Endothelial cell of umbilical vein (primary cell): Measurements from ENCODE around the gene PDSS1. TPM values are rescaled to one million over a fixed set of nuclear protein-coding genes. Genes with fewer than 3 reads are reported as not detected.
A peak's percentile ranks its signal among the peaks of the same experiment; 100 is the strongest.

ENCODE experiments used
- BruUV-seq: library from RNA; stranded (reverse); fragments of 400-500 nt; replicated peaks from 2 replicates; lab custom pipeline; 2021; lab: Mats Ljungman, UMichigan
- CTCF ChIA-PET: fragments of 300-600, 350-600 bp; sonication (Branson Sonifier 250); formaldehyde crosslinking; loops from one replicate; lab custom pipeline; 2021; ENCODE audit warnings: antibody characterized with exemption, inconsistent platforms; lab: Charles Lee
- POLR2A ChIA-PET: fragments of 300-600, 350-600 bp; sonication (Branson Sonifier 250); formaldehyde crosslinking; loops from one replicate; lab custom pipeline; 2021; ENCODE audit warnings: antibody characterized with exemption, inconsistent platforms; lab: Charles Lee
- DNase-seq: peaks from one replicate; pipeline ENCODE4 v3.0.0-alpha.2; 2011; ENCODE audit warnings: low read depth, low spot score
- FAIRE-seq: peaks from 2 replicates; lab custom pipeline; 2011; peaks lifted over from hg19 to GRCh38; lab: Jason Lieb, UNC
- H2AFZ ChIP-seq: 2 replicates; pipeline ENCODE4 v1.6.0; 2012; ENCODE audit warnings: low read depth, low read length, control low read depth, inconsistent platforms
- H3K27ac ChIP-seq: 2 replicates; pipeline ENCODE4 v1.5.1; 2011; ENCODE audit warnings: low read depth, mild to moderate bottlenecking, control low read depth, low read length, moderate library complexity; ENCODE audit not compliant: insufficient read depth
- H3K27me3 ChIP-seq, 2 experiments: 2 replicates each; pipeline versions ENCODE4 v1.6.0 to v1.6.1; 2011; ENCODE audit warnings: low read length in 2 of 2, mixed read lengths in 1 of 2; ENCODE audit not compliant: control insufficient read depth in 2 of 2, insufficient read depth in 2 of 2
- H3K36me3 ChIP-seq, 2 experiments: 2 replicates in 1 of 2; 3 replicates in 1 of 2; pipeline ENCODE4 v1.5.1; 2011; ENCODE audit warnings: low read length in 2 of 2, mild to moderate bottlenecking in 1 of 2, moderate library complexity in 1 of 2; ENCODE audit not compliant: control insufficient read depth in 2 of 2, insufficient read depth in 2 of 2; ENCODE audit errors: extremely low read depth in 1 of 2
- H3K4me1 ChIP-seq: 3 replicates; pipeline ENCODE4 v1.5.1; 2011; ENCODE audit warnings: mild to moderate bottlenecking, low read length; ENCODE audit not compliant: control insufficient read depth, insufficient read depth; ENCODE audit errors: extremely low read depth
- H3K4me2 ChIP-seq: 2 replicates; pipeline ENCODE4 v1.6.1; 2011; ENCODE audit warnings: low read length, control low read depth, mixed read lengths; ENCODE audit not compliant: insufficient read depth
- H3K4me3 ChIP-seq, 3 experiments: fragments of 200-600 bp in 1 of 3; sonication (generic), shearing (Covaris generic) in 1 of 3; replicated peaks in 1 of 3; 2 replicates each; pipeline ENCODE4 v1.5.1; 2011 to 2016; ENCODE audit warnings: control low read depth in 3 of 3, low read length in 3 of 3, mild to moderate bottlenecking in 2 of 3, inconsistent platforms in 1 of 3, low read depth in 1 of 3, moderate library complexity in 1 of 3; ENCODE audit not compliant: insufficient read depth in 1 of 3
- H3K79me2 ChIP-seq: 2 replicates; pipeline ENCODE4 v1.6.0; 2012; ENCODE audit warnings: low read length, inconsistent platforms; ENCODE audit not compliant: control insufficient read depth, insufficient read depth
- H3K9ac ChIP-seq: replicated peaks from 2 replicates; pipeline ENCODE3; 2011; ENCODE audit warnings: low read length, control low read depth; ENCODE audit not compliant: insufficient read depth; ENCODE audit errors: extremely low read depth
- H3K9me1 ChIP-seq: replicated peaks from 3 replicates; pipeline ENCODE4 v1.6.0; 2011; ENCODE audit warnings: mild to moderate bottlenecking, low read length; ENCODE audit not compliant: control insufficient read depth, insufficient read depth; ENCODE audit errors: extremely low read depth
- H3K9me3 ChIP-seq: replicated peaks from 2 replicates; pipeline ENCODE4 v1.5.1; 2012; ENCODE audit warnings: low read length, inconsistent platforms; ENCODE audit not compliant: control insufficient read depth, insufficient read depth
- H4K20me1 ChIP-seq: replicated peaks from 2 replicates; pipeline ENCODE3; 2011; ENCODE audit warnings: mild to moderate bottlenecking, low read length; ENCODE audit not compliant: control insufficient read depth, insufficient read depth; ENCODE audit errors: extremely low read depth
- EZH2 ChIP-seq: IDR thresholded peaks from 2 replicates; pipeline ENCODE4 v1.6.1; 2012; ENCODE audit warnings: borderline replicate concordance, low read depth, mild to moderate bottlenecking, moderate library complexity, low read length, inconsistent platforms; ENCODE audit not compliant: severe bottlenecking
- FOS ChIP-seq: IDR thresholded peaks from 2 replicates; pipeline ENCODE4 v1.6.1; 2011; ENCODE audit warnings: mild to moderate bottlenecking, low read length, moderate library complexity, borderline replicate concordance; ENCODE audit not compliant: insufficient read depth
- GATA2 ChIP-seq: IDR thresholded peaks from 2 replicates; pipeline ENCODE4 v1.7.0; 2011; ENCODE audit warnings: low read depth, mild to moderate bottlenecking, moderate library complexity, mixed read lengths, low read length; ENCODE audit not compliant: insufficient read length, insufficient read depth
- JUN ChIP-seq: IDR thresholded peaks from 2 replicates; pipeline ENCODE4 v1.6.1; 2011; ENCODE audit warnings: borderline replicate concordance, low read depth; ENCODE audit not compliant: insufficient read length, insufficient read depth
- MYC ChIP-seq: IDR thresholded peaks from one replicate; pipeline ENCODE4 v1.6.1; 2011; ENCODE audit warnings: mild to moderate bottlenecking, low read depth, low read length
- POLR2A ChIP-seq: IDR thresholded peaks from 2 replicates; pipeline ENCODE4 v1.6.1; 2012; ENCODE audit warnings: low read depth, mild to moderate bottlenecking, control low read depth, low read length
- POLR2AphosphoS5 ChIP-seq: IDR thresholded peaks from 2 replicates; pipeline ENCODE4 v1.6.1; 2012; ENCODE audit warnings: low read depth, mild to moderate bottlenecking, control low read depth, low read length, moderate library complexity; ENCODE audit not compliant: insufficient read depth
- dilution Hi-C: fragments of 300-500 bp; cut with MboI; formaldehyde crosslinking; loops from one replicate; pipeline ENCODE4 v1.15.0; 2019; ENCODE audit warnings: low sequenced_read_pairs; ENCODE audit not compliant: extremely low pct_ligation_motif_present
- intact Hi-C: fragments of 100-400 bp; cut with micrococcal nuclease; formaldehyde crosslinking; loops from one replicate; pipeline ENCODE4 v1.10.0; 2022
- polyA plus RNA-seq, 4 experiments: library from polyadenylated mRNA; depleted of rRNA in 3 of 4; stranded (reverse) in 3 of 4; unstranded in 1 of 4; fragments of >200 nt; gene quantifications; 2 replicates each; pipeline versions ENCODE4 v1.2.1 to v1.2.3, GENCODE V29; 2011 to 2012; ENCODE audit warnings: missing spikeins in 1 of 4
- total RNA-seq: library from RNA; stranded (reverse); gene quantifications from 2 replicates; pipeline ENCODE4 v1.2.3, GENCODE V29; 2021
- TF ChIP-seq, protein P1 (sequence below): IDR thresholded peaks from 2 replicates; pipeline ENCODE4 v1.6.1; 2011; ENCODE audit not compliant: insufficient read depth, insufficient read length
- TF ChIP-seq, protein P2 (sequence below), 2 donors: IDR thresholded peaks; 1 replicate in 1 of 2; 2 replicates in 1 of 2; pipeline ENCODE4 v1.5.1; 2011; ENCODE audit warnings: low read length in 2 of 2, mild to moderate bottlenecking in 2 of 2, moderate library complexity in 2 of 2, control low read depth in 1 of 2, inconsistent platforms in 1 of 2, low read depth in 1 of 2; ENCODE audit not compliant: insufficient read depth in 1 of 2; ENCODE audit errors: extremely low read depth in 1 of 2

PDSS1 gene
- total and polyA plus RNA-seq, 2 donors (not counting 3 experiments of a cell fraction or from before 2014, with no cell fraction given) = 9.1 to 11.3 TPM

DNA sequence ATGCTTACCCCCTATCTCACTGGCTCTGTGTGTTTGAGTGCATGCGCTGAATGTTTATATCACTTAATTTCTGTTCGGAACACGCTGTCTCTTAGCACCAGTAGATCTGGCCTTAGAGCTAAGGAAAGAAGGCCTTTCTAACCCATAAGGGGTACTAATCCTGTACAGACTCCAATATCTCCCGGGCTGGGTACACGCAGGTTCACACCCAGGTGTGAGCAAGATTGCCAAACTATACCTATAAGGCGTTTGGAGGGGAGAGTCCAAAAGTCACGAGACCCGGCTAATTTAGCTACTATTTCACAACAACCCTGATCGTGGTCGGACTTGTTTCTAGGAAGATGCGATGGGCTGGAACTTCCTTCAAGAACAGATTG is 727 bp upstream of the PDSS1 start:
- dilution Hi-C loops = no loop called here
- no peaks in the 10 kb centered on the region for H3K9me3 ChIP-seq

More for the DNA sequence above, 727 bp upstream of the PDSS1 start:
- peaks cover 10% of the 10 kb centered on the region for H3K4me1 ChIP-seq
- FAIRE-seq (no peak), DNase-seq (peak; percentile 10)
- no peaks in the 10 kb centered on the region for H3K36me3 ChIP-seq
- H3K9ac ChIP-seq = peak overlapping the region; percentile 66
- H2AFZ ChIP-seq = peak overlapping the region; percentile 88
- BruUV-seq = no TSS peak
- intact Hi-C loops = loop anchor here (1.0 to 5.0 kb wide), 2 partner anchors 164 to 546 kb away; partner anchors contain the start of genes ABI1 and ACBD5
- H3K9me1 ChIP-seq = no peaks in the 10 kb centered on the region
- peak overlapping the region; percentile 55 for H3K27ac ChIP-seq
- H3K79me2 ChIP-seq = peaks cover 40% of the 10 kb centered on the region
- H3K4me2 ChIP-seq = peak overlapping the region; percentile 76
- ChIA-PET CTCF (no interaction called here), POLR2A (no interaction called here)
- no peak for TF ChIP-seq GATA2
- no peak for TF ChIP-seq EZH2
- TF ChIP-seq, protein P1, sequence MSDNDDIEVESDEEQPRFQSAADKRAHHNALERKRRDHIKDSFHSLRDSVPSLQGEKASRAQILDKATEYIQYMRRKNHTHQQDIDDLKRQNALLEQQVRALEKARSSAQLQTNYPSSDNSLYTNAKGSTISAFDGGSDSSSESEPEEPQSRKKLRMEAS = no peak
- TF ChIP-seq, protein P2, sequence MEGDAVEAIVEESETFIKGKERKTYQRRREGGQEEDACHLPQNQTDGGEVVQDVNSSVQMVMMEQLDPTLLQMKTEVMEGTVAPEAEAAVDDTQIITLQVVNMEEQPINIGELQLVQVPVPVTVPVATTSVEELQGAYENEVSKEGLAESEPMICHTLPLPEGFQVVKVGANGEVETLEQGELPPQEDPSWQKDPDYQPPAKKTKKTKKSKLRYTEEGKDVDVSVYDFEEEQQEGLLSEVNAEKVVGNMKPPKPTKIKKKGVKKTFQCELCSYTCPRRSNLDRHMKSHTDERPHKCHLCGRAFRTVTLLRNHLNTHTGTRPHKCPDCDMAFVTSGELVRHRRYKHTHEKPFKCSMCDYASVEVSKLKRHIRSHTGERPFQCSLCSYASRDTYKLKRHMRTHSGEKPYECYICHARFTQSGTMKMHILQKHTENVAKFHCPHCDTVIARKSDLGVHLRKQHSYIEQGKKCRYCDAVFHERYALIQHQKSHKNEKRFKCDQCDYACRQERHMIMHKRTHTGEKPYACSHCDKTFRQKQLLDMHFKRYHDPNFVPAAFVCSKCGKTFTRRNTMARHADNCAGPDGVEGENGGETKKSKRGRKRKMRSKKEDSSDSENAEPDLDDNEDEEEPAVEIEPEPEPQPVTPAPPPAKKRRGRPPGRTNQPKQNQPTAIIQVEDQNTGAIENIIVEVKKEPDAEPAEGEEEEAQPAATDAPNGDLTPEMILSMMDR (IDR thresholded peaks at IDR 0.05; ENCODE audit: extremely low read depth in 1 of 2, insufficient read depth in 1 of 2, low read depth in 1 of 2, low read length in 2 of 2) = no peak
- no peak for TF ChIP-seq MYC
- TF ChIP-seq POLR2AphosphoS5 = no peak
- no peak for TF ChIP-seq POLR2A
- TF ChIP-seq JUN = no peak
- TF ChIP-seq FOS = no peak
- no peaks in the 10 kb centered on the region for H4K20me1 ChIP-seq
- peak overlapping the region; percentile 64 to 91 (median 89) for H3K4me3 ChIP-seq
- no peaks in the 10 kb centered on the region for H3K27me3 ChIP-seq
